ENCODE data around the gene EGFL6. TPM values are rescaled to one million over a fixed set of nuclear protein-coding genes. Genes with fewer than 3 reads are reported as not detected.

EGFL6 gene
- total and polyA plus RNA-seq, 10 of the 15 experiments (the other 5 are each of a cell fraction or from before 2014, with no cell fraction given) = 0.03 TPM; not detected in 9

DNA sequence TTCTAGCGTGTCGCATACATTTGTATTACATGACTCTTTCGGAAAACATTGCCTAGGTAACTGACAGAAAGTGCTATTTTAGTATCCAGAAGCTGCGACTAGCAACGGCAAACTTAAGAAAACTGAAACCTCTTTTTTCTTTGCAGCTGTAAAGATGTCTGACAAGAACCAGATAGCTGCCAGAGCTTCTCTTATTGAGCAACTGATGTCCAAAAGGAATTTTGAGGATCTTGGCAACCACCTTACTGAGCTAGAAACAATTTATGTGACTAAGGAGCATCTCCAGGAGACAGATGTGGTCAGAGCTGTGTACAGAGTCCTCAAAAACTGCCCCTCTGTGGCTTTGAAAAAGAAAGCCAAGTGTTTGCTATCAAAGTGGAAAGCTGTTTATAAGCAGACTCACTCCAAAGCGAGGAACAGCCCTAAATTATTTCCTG is 93.0 kb downstream of the EGFL6 start:
- TF ChIP-seq FOXK2 (IDR thresholded peaks at IDR 0.05) (no peak), MEF2A (IDR thresholded peaks at IDR 0.05; ENCODE audit: insufficient read depth, low read depth, low read length) (peak; percentile 86), IKZF1 (conservative IDR thresholded peaks at IDR 0.05) (0 out of 2 replicates have a peak, but pooled peaks have one; percentile 18), MEF2B (IDR thresholded peaks at IDR 0.05; ENCODE audit: partially characterized antibody, poor library complexity, severe bottlenecking) (peak; percentile 64), YY1 (IDR thresholded peaks at IDR 0.05; ENCODE audit: low read depth, low read length) (0 out of 2 replicates have a peak, but pooled peaks have one; percentile 10), CHD4 (IDR thresholded peaks at IDR 0.05) (no peak)
- Histone ChIP-seq H3K4me2 (ENCODE audit: control insufficient read depth, insufficient read depth) (peak overlapping the region; percentile 51), H3K36me3 (ENCODE audit: control insufficient read depth in 2 of 2, insufficient read depth in 2 of 2, low read length in 1 of 2) (peaks cover 0 to 4% of the 10 kb centered on the region in 2 experiments; a peak in 1 of 4 replicates), H3K9me3 (replicated peaks; ENCODE audit: control insufficient read depth, insufficient read depth, low read length) (no peaks in the 10 kb centered on the region), H3K4me1 (ENCODE audit: control insufficient read depth, insufficient read depth, low read length) (peaks cover 10% of the 10 kb centered on the region), H2AFZ (ENCODE audit: control insufficient read depth, low read depth, low read length) (peak overlapping the region; percentile 56), H4K20me1 (ENCODE audit: control insufficient read depth, insufficient read depth) (no peaks in the 10 kb centered on the region), H3K27me3 (replicated peaks in 1 of 2; ENCODE audit: control insufficient read depth in 2 of 2, insufficient read depth in 2 of 2, low read length in 1 of 2) (no peaks in the 10 kb centered on the region), H3K4me3 (peak overlapping the region; percentile 17; the same call in 1 of the 2 replicates), H3K27ac (ENCODE audit: control insufficient read depth, insufficient read depth) (peak overlapping the region; percentile 83), H3K9ac (ENCODE audit: control insufficient read depth, insufficient read depth, low read length) (peak overlapping the region; percentile 54), H3K79me2 (ENCODE audit: control insufficient read depth, insufficient read depth, low read length) (peaks cover 6% of the 10 kb centered on the region)
- intact Hi-C loops (cut with micrococcal nuclease; ENCODE audit: unreplicated experiment) = loop anchor here (10.0 kb wide), 1 partner anchor 718 kb away; no protein-coding TSS in a partner anchor
- ChIA-PET CTCF (interaction anchor here (0.8 to 3.0 kb wide), 16 partner anchors 14 to 370 kb away, joined by 3 to 23 read pairs (median 6); partner anchors contain the start of genes GEMIN8, OFD1, RAB9A and TRAPPC2), POLR2A (interaction anchor here (0.8 to 2.1 kb wide), 16 partner anchors 9 to 366 kb away, joined by 3 to 10 read pairs (median 4); partner anchors contain the start of genes OFD1 and TRAPPC2), SMC1A (ENCODE audit: uncharacterized antibody, unreplicated experiment) (interaction anchor here (0.7 to 6.5 kb wide), 22 partner anchors 8 to 192 kb away, joined by 3 to 115 read pairs (median 4); partner anchors contain the start of genes OFD1, RAB9A and TRAPPC2), RAD21 (ENCODE audit: unreplicated experiment) (interaction anchor here (0.8 to 3.1 kb wide), 16 partner anchors 23 to 575 kb away, joined by 3 to 38 read pairs (median 4); partner anchors contain the start of genes OFD1, RAB9A and TRAPPC2)
- FAIRE-seq (peak; percentile 88), DNase-seq (ENCODE audit: low read depth, low spot score) (no peak), ATAC-seq (peak; percentile 55)
- in situ Hi-C loops (cut with MboI) = loop anchor here (25.0 kb wide), 1 partner anchor 700 kb away; no protein-coding TSS in a partner anchor
- BruUV-seq (replicated peaks) = no TSS peak
- 76% methylated on average over 6 of the region's 6 CpGs for WGBS (ENCODE audit: insufficient coverage, insufficient replicate concordance, low lambda C conversion rate, missing lambda C conversion rate)
